ENCODE measurements around the gene RPP25L.

RPP25L gene

DNA sequence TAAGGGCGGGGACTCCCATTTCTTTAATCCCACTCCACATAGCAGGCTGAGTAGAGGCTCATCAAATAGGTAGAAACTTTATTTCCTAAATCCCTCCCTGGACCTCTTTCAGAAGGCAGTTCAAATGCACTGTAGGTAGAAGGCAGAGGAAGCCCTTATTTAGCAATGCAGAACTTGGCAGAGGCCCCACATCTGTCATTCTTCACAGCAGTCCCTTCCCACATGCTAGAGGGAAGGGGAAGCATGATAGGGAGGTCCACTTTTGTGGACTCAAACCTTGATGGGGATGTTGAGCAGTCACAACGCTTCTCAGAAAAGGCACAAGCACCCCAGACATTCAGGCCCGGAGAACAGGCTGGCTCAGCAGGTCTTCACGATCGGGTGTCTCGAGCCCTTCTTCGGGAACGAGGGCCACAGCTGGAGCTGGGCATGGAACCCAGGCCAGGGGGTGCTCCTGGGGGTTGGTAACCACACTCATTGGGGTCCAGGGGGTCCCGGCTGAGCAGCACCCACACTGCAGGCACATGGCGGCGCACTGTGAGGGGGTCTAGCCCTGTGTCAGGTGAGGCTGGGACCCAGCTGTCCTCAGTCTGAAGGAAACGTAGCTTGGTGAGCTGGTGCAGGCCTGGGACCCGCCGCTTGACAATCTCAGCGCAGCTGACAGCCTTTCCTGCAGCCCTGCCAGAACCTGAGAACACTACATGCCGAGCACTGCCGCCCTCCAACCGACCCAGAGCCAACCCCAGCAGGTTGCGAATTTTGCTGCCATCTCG lies 1.3 kb downstream of the RPP25L start:
- DNase-seq, result no peak

DNA sequence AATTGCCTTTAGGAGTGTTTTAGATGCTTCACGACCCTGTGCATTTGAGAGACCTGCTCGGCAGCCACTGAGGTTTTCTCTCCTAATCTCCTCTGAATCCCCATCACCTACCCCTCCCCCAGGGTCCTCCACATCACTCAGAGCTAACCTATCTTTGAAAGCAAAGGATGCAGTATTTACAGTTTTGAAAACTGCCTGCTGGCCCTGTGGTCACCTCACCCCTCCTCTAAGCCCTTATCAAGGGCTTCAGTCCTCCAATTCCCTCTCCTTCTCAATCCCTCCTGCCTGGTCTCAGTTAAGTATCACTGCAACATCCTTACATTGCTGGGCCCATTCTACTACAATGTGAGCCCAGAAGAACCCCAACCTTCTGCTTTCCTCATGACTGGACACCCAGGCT lies 4.6 kb downstream of the RPP25L start:
- DNase-seq, result no peak

DNA sequence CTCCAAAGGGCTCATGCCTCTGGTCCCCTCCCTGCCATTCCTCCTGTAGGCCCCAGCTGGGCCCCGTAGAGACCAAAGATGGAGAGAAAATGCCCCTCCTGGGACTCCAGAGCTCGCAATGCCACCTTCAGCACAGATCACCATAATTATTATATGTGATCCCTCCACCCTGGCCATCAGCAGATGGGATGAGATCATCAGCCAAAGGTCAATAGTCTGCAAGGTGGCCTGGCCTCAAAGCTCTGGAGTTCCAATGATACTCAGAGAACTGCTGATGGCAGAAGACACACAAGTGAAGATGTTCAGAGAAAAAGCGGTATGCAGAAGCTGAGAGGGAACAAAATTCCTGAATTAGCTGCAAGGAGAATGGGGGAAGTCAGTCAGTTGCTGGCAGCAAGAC lies 5.0 kb downstream of the RPP25L start:
- no peak for DNase-seq

DNA sequence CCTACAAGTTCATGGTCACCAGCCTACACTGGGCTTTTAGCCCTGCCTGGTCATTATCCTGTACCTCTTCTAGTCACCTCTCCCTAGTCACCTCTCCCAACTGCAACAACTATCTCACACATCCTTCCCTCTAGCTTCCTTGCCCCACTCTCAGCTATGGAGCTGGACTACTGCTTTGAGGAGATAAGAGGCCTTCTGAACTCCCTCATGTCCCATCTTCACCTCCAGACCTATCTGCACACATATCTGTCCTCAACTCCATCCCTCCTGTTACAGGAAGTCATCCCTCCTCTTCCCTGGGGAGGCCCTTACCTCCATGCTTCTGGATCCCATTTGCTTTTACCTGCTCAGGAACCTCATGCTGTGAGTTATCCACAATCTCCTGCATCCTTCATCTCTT lies 5.7 kb downstream of the RPP25L start:
- no peak for DNase-seq

DNA sequence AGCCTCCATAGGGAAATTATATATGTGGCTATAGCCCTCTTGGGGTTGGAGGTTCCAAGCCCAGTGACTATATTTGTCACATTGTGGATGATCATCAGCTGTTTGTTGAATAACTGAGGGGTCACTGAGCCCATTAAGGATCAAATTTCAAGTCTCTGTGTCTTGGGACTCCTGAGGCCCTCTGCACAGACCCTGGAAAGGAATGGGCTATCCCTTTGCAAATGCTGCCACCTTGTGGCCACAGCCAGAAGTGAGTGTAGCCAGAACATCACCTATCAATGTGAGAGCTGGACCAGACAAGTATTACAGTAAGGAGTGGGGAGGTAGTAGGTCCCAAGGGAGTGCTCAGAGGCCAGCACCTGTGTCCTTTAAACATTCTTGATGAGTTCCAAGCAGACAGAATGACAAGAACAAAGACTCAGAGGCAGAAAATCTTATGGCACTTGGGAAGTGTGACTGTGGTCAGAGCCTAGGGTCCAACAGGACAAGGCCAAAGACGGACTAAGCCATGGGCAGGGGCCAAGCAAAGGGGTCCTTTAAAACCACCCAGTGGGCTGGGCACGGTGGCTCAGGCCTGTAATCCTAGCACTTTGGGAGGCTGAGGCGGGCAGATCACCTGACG lies 8.2 kb downstream of the RPP25L start:
- peak; percentile 79 for DNase-seq

DNA sequence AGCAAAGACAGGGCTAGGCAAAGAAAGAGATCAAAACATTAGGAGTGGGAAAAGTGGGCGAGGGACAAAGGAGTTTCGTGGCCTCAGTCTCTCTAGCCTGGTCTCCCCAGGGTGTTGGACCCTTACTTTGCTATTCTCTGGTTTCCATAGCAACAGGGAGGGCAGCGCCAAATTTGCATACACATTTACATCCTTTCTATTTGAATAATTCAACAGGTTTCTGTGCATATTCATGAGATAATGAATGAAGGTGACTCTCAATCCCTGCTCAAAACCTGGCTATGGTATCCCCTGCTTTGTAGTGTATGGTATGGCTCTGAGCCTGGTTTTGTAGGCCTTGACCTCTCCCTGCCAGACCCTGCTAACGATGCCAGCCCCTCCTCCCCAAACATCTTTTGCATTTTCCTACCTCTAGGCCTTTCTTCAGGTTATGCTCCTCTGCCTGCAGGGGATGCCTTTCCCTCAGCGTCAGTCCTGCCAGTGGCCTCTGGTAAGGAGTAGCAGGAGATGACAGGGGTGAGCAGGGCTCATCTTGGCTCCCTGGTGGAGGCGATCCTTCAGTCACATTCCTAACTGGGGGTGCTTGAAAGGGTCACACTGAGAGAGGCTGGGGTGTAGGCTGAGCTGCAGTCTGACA lies 9.8 kb downstream of the RPP25L start:
- no peak for DNase-seq

DNA sequence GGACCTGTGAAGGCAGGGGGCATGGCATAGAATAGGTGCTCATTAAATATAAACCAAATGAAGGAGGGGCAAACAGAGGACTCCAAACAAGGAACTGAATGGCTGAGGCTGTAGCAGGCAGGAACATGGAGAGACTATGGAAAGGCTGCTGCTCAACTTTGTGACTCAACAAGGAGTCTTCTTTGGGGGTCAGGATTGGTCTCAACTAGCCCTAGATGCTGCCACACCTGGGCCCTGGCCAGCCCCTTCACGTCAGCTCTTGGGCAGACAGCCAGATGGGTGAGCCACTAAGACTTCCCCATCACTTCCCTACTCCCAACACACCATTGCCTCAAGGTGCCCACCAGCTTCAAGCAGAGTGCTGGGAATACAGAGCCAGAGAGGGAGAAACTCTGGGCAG lies 11.0 kb downstream of the RPP25L start:
- no peak for DNase-seq

DNA sequence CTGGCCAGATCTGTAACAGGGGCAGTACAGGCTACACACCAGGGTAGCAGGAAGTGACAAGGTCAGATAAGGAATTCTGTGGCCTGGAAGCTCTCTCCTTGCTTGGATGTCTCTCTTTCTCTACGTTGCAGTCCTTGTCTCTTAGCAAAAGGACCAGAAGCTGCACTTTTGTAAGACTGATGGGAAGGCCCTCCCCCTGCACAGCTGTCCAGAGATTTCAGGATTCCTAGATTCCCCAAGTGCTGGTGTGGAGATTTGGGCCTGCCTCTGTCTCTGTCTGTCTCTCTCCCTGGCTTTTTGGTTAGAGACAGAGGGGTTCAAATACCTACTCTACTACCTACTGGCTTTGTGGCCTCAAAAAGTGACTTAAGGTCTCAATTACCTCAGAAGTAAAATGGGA lies 12.4 kb downstream of the RPP25L start:
- DNase-seq, result no peak

DNA sequence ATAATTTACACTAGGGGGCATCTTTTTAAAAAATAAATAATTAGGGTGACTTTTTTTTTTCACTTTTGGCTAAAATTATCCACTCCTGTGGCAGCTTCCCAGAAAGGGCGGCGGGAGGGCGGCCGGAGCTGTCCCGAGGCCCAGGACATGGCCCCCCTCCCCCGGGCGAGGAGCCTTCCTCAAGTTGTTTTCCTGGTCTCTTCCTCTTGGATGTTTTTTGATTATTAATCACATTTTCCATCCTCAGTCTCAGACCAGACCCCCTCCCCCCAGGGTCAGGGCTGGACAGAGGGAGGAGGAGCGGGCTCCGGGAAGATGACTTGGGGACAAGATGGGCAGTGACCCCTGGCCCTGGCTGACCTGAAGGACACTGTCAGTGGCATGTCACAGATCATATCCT lies 17.7 kb downstream of the RPP25L start:
- no peak for DNase-seq

DNA sequence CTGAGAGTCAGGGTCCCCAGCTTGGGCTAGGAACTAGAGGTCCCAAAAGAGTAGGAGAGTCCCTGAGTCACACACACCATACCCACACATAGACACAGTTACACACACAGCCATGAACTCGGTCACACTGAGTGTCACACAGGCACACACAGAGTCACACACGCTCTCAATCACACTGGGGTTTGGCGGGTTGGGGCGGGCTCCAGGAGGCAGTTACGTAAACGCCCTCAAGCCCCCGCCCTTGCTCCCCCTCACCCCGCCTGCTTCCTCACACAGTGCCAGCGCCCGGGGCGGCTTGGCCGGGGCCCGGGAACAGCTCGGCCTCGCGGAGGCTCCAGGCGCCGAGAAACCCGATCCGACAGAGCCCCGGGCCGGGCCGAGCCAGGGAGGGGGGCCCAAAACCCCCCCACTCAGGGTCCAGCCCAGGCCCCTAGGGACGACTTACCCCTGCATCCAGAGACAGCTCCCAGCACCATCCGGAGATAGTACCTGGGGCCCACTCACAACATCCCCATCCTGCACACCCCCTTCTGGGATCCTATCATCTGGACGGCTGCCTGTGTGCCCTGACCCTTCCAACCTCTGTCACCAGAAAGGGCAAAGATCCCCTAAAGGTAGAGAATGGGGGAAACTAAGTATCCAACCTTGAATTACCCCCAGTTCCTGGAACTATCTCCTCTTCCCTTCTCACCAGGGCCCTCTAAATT lies 18.8 kb downstream of the RPP25L start:
- DNase-seq, result no peak

DNA sequence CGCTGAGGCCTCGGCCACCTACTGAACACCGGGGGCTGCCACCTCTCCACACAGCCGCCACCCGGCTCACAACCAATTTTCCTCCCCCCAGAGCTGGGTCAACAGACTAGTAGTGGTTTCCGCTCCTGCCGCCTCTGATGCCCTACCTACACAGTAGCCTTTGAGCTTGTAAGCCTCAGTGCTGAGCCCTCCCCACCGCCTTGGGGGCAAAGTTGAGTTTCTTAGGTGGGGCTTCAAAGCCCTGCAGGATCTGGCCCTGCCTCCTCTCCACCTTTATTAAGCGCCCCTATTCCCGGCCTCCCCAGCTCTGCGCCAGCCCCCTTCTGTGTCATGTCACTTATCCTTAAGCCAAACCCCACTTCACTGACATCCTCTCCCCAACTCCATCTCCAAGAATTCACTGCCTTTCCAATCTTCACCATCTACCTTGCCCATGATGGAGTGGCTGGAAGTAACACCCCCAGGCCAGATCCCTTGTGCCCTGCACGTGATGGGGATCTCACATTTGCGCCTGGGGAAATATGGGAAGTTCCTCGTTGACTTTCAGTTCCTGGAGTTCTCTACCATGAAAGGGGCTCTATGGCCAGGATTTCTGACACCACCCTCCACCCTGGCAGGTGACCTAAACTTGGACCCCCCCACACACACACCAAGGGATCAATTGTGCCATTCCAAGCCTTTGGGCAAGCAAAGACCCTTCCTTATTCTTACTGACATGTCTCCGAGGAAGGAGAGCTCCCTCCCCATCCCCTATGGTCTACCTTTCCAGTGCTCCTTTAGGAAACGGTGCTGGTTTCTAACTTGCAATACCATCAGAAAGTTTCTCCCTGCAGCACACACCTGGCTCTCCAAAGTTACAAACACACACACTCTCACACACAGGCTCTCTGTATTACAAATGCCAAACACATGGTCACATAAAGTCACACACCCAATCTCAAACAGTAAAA lies 19.7 kb downstream of the RPP25L start:
- DNase-seq, result no peak

DNA sequence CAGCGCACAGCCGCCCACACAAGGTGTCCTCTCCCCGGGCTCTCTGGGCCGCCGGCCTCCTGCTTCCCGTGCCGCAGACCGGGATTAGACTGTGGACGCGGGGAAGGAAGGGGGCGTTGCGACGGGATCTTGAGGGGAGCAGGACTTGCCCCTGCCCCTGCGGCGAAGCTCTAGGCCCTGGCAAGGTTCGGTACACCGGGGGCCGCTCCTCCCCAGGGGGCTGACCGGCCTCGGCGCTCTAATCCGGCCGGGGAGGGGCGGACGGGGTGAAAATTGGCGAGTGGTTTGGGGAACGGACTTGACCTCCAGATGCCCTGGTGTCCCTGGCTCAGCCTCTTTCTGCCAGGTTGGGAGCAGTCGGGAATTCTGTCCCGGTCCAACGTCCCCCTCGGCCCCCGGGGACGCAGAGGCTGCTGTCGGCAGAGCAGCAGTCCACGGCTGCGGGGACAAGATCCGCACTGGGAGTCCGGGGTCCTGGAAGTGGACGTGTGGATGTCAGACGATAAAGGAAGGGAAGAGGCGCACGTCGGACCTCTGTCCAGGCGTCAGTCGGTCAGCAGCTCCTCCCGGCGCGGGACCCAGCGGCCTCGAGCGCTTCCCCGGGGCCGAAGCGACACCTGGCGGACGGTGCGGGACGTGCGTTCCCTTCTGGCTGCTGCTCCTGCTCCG lies 20.5 kb downstream of the RPP25L start:
- peak; percentile 67 for DNase-seq

DNA sequence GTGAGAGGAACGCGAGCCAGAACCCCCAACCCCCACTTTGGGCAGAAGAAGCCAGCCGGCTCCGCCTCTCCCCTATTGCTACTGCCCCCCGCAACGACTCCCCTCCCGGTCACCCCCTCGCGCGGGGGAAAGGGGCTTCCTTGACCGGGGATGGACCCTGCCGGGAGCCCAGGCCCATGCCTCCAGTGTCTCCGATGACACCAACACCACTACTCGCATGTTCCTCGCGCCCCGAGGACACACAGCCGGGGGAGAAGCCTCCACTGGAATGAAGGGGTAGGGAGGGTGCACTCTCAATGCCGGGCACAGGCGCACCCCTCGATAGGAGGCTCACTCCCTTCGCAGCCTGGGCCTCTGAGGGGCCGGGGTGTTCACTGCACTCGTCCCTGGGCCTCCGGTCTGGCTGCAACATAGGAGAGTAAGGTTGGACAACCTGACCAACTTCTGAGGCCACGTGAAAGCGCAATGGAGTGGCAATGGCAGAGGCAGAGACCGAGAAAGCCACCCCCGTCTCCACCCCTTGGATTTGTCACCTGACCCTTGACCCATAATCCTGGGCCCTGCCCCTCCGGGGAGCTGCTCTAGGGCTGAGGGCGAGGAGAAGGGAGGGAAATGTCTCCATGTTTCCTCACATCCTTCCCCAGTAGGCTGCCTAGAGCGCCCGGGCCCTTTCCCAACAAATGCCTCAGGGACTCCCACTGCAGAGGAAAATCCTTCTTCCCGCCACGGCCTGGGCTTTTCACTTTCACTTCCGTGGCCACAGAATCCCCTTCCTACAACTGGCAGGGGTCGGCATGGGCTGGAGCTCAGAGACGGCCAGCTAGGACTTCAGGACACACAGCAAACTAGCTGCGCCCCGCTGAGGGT lies 21.3 kb downstream of the RPP25L start:
- DNase-seq, result no peak

DNA sequence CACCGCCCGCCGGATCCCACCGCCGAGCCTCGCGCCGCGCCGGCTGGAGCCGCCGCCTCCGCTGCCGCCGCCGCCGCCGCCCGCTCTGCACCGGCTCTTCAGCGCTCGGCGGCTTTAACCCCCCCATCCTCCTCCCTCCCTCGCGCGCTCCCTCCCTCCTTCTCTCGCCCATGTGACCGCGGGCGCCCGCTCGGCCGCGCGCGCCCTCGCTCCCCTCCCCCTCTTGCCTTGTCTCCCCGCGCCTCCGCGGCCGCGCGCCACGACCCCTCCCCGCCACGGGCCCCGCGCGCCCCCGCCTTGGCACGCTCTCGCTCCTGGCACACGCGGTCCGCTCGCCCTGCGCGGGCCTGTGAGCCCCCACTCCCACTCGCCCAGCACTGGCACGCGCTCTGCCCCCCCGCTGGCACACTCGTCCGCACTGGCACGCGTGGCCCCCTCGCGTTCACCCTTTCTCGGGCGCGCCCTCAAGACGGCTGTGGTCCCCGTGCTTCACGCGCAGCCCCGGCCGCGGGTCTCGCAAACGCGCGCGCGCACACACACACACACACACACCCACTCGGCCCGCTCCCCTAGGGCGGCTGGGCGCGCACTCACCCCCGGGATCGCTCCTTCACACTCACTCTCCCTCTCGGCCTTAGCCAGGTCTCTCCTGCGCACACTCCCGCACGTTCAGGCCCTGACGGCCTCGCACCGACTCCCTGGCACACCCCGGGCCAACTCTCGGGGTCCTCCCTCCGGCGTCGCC lies 22.1 kb downstream of the RPP25L start, which contains the start of gene CNTFR:
Gene CNTFR, minus strand, starts transcription at position 89 of the 745 bp plus-strand sequence. CDS start 20,743 bp downstream, outside the sequence.
- DNase-seq, result no peak

DNA sequence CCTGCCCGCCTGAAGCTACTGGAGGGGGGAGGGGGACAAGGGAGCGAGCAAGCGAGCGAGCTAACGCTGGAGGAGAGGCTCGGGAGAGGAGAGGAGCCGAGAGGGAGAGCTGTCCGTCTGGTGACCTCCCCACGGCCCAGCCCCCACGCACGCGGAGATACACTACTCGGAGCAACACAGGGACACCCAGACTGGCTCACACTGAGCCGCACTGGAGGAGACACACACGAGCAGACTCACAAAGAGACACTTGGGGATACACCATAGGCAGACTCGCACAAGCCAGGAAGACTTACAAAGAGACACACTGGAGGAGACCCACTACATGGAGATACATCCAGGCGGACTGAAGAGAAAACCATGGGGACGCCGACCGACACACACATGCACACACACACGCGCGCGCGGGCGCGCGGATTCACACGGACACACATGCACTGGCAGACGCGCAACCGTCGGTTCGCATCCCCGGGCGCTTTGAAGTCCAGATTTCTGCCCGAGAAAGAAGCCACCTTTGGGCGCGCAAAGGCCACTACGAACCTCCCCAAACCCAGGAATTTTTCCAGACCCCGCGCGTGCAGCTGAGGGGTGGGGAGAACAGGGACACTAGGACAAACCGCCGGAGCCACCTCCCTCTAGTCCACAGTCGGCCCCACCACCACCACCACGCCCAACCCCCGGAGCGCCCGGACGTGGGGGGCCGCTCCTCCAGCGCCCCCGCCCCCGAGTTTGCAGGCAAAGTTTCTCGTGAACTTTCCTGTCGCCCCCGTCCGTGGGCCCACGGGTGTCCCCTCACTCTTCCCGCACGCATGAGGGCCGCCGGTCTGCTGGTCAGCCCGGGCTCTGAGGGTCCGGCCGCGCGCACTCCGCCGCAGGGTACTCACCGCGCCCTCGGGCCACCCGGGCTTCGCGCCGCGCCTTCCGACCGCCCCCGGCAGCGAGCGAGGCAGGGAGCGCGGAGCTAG lies 22.9 kb downstream of the RPP25L start:
- DNase-seq, result no peak

DNA sequence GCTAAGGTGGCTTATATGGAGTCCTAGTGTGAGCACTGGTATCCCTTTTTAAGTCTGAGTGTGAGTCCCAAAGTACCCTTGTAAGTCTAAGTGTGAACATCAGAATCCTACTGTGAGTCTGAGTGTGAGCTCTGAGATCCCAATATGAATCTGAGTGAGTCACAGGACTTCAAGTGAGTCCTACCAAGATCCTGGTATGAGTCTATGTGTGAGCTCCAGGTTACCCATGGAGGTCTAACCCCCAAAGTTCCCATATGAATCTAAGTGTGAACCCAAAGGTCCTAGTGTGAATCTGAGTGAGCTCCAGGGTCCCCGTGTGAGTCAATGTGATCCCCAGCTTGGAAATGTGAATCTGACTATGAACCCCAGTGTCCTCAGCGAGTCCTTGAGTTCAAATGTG lies 24.6 kb downstream of the RPP25L start:
- DNase-seq, result no peak

DNA sequence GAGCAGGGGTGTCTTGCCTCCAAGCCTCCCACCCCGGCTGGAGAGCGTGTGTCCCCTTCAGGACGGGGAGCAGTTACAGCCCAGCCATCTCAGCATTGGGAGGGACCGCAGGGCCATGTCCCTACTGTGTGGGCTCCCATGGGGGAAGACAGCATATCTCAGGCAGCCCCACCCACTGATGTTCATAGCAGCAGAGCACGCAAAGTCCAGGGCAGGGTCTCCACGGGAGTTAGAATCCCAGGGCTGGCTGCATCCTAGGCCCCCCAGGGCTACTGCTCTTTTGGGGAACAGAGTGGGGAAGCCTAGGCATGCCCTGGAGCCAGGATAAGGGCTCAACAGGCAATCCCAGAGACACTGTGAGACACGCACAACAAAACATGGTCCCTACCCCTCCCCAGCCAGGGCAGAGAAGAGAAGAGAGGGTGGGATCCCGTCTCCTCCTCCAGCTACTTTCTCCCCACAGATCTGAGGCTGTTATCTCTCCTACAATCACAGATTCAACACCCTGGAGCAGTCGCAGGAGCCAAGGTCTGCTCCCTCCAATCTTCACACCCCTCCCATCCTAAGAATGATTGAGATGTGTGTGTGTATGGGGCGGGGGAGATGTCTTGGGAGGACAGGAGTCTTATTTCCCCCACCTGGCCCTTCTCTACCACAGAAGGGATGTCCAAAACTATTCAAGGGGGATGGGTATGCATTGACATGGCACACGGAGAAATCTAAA lies 25.8 kb downstream of the RPP25L start:
- no peak for DNase-seq

DNA sequence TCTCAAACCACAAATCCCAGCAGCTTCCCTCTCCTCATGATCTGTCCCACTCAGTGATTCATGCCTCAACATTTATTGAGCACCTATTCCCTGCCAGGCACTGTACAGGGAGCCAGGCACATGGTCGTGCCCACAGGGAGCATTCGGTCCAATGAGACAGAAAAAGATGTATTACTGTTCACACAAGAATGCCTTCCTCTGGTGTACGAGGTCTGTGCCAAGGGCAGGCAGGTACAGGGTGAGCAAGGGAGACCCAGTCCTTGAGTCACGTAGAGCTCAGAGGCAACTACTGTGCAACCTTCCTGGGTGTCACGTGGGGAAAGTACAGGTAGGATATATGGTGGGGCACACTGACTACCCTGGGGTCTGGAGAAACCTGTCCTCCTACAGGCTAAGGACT lies 26.9 kb downstream of the RPP25L start:
- no peak for DNase-seq

Data from effector CD4-positive, alpha-beta T cell (primary cell).